Measurements from ENCODE around the gene ARHGAP45. TPM values are rescaled to one million over a fixed set of nuclear protein-coding genes. Genes with fewer than 3 reads are reported as not detected.

The ARHGAP45 gene
- total and polyA plus RNA-seq, 9 of the 15 experiments (the other 6 are each of a cell fraction or from before 2014, with no cell fraction given) = 0.08 to 22.1 (median 4.2) TPM

- TF ChIP-seq CUX1 (CRISPR knock-in tag; IDR thresholded peaks at IDR 0.05) (no peak), ZBTB17 (CRISPR knock-in tag; IDR thresholded peaks at IDR 0.05) (no peak), ZNF407 (IDR thresholded peaks at IDR 0.05; ENCODE audit: low read depth) (no peak), KDM1A (IDR thresholded peaks at IDR 0.05) (no peak), THAP12 (CRISPR knock-in tag; IDR thresholded peaks at IDR 0.05) (no peak), ZC3H4 (CRISPR knock-in tag; IDR thresholded peaks at IDR 0.05; ENCODE audit: borderline replicate concordance) (no peak), ATF4 (CRISPR knock-in tag; IDR thresholded peaks at IDR 0.05) (no peak), SOX6 (IDR thresholded peaks at IDR 0.05) (no peak), ZNF253 (CRISPR knock-in tag; conservative IDR thresholded peaks at IDR 0.05) (no peak), ZNF41 (CRISPR knock-in tag; conservative IDR thresholded peaks at IDR 0.05) (no peak), SRSF7 (optimal IDR thresholded peaks at IDR 0.05; ENCODE audit: low read depth, low read length) (no peak)
Measured at GRCh38 chr19:1094978-1095701, 28.2 kb downstream of the ARHGAP45 start, which contains the start of gene POLR2E (continued).
